Heart right ventricle (tissue), 16 donors: ENCODE results near the gene NUDT8. TPM values are rescaled to one million over a fixed set of nuclear protein-coding genes. Genes with fewer than 3 reads are reported as not detected.
"Not testable (repeated sequence)": the region's sequence is repeated elsewhere in the genome, so short reads cannot be mapped to it uniquely, and the experiment has no call there.

ENCODE experiments used
- ATAC-seq, 8 donors: fragments of 200-7000 bp; cut with Tn5 transposase; one replicate each; pipeline ENCODE4 v1.9.1; 2020; ENCODE audit warnings: mild to moderate bottlenecking in 8 of 8, moderate library complexity in 8 of 8, moderate number of reproducible peaks in 1 of 8
- DNase-seq, 2 donors: peaks; one replicate each; pipeline ENCODE4 v3.0.0-alpha.2; 2020
- H3K27ac ChIP-seq, 10 donors: fragments of 200-600 bp; sonication (generic) in 2 of 10; one replicate each; pipeline versions ENCODE4 v1.5.0 to v1.8.0; 2020 to 2022; ENCODE audit warnings: mild to moderate bottlenecking in 3 of 10
- H3K27me3 ChIP-seq, 7 donors: fragments of 200-600 bp; one replicate each; pipeline ENCODE4 v1.8.0; 2021 to 2022; ENCODE audit warnings: mild to moderate bottlenecking in 2 of 7
- H3K36me3 ChIP-seq, 9 donors: fragments of 200-600 bp; sonication (generic) in 1 of 9; one replicate each; pipeline versions ENCODE4 v1.5.0 to v1.8.0; 2020 to 2022; ENCODE audit warnings: mild to moderate bottlenecking in 2 of 9
- H3K4me1 ChIP-seq, 9 donors: fragments of 200-600 bp; sonication (generic) in 1 of 9; one replicate each; pipeline versions ENCODE4 v1.5.0 to v1.8.0; 2020 to 2022; ENCODE audit warnings: mild to moderate bottlenecking in 4 of 9
- H3K4me3 ChIP-seq, 10 donors: fragments of 200-600 bp; sonication (generic) in 2 of 10; one replicate each; pipeline versions ENCODE4 v1.5.0 to v1.8.0; 2020 to 2022; ENCODE audit warnings: mild to moderate bottlenecking in 7 of 10, moderate library complexity in 2 of 10
- H3K9me3 ChIP-seq, 11 donors: fragments of 200-600 bp in 10 of 11; sonication (generic) in 2 of 11; one replicate each; pipeline versions ENCODE4 v1.5.0 to v1.8.0; 2013 to 2022; ENCODE audit warnings: mild to moderate bottlenecking in 2 of 11, control low read depth in 1 of 11, moderate library complexity in 1 of 11
- WGBS, 2 donors: extraction: QIAGEN DNeasy Blood & Tissue Kit; methylation state at CpG; one replicate each; pipeline ENCODE4 v1.1.7; 2013; ENCODE audit warnings: inconsistent platforms in 1 of 2; 5-methylcytosine and 5-hydroxymethylcytosine counted together
- intact Hi-C, 10 donors: fragments of 100-400 bp; cut with DNase I; formaldehyde crosslinking; loops; one replicate each; pipeline versions ENCODE4 v1.11.1 to v1.14.2; 2022
- polyA plus RNA-seq, 2 donors: library from polyadenylated mRNA; stranded (reverse); fragments of 200-250 nt; gene quantifications; one replicate each; pipeline ENCODE4 v1.2.3, GENCODE V29; 2013
- total RNA-seq, 10 donors: library from RNA; stranded (reverse); fragmentation: NEBNext Ultra II Directional in 3 of 10; extraction: Animal tissue kit (Norgen Biotek cat#: 25700) in 3 of 10; gene quantifications; one replicate each; pipeline versions ENCODE4 v1.2.1 to v1.2.4, GENCODE V29; 2021 to 2023
- TF ChIP-seq, protein P1 (sequence below), 9 donors: fragments of 200-600 bp; sonication (generic) in 2 of 9; IDR thresholded peaks; one replicate each; pipeline versions ENCODE4 v1.5.0 to v1.8.0; 2021 to 2022; ENCODE audit warnings: antibody characterized with exemption in 9 of 9, mild to moderate bottlenecking in 5 of 9, moderate library complexity in 1 of 9
- donor health status: Arrhythmogenic right ventricular cardiomyopathy.
- donor health status: ischemic (EF 13 %, LVEDD 7.1; RV severe dilation, severe dysfunction).
- donor health status: healthy with polysubstance abuse.
- donor health status: DM: no; HTN: yes; CAD: no.
- donor health status: DM: no; HTN: no; CAD: no.
- donor health status: ischemic (EF 25% LVEDD 6.9; RV normal size, moderate dysfunction).
- donor health status: ischemic (EF 25% LVEDD 5.7; RV mildly dilated, moderate dysfunction).
- donor health status: healthy.
- donor health status: DM: yes; HTN: yes; CAD: no.
- donor health status: Ischemic cardiomyopathy.
- donor health status: ischemic (EF 35%, LVEDD 5.7; RV mildly dilated, moderate dysfunction).
- donor health status: nonischemic (EF 11% LVEDD 7.7; RV severe dilation, severe dysfunction).
- donor health status: DM: yes; HTN: yes; CAD: no.
- donor health status: PGD.
- donor health status: ischemic (EF 29% LVEDD 5.4; RV normal size, mild dysfunction).
- donor health status: nonischemic (EF 23%, LVEDD 6.1; RV moderate dilation, normal function).

Gene NUDT8
- total and polyA plus RNA-seq, 12 donors, result 40.5 to 107 (median 51.7) TPM

DNA sequence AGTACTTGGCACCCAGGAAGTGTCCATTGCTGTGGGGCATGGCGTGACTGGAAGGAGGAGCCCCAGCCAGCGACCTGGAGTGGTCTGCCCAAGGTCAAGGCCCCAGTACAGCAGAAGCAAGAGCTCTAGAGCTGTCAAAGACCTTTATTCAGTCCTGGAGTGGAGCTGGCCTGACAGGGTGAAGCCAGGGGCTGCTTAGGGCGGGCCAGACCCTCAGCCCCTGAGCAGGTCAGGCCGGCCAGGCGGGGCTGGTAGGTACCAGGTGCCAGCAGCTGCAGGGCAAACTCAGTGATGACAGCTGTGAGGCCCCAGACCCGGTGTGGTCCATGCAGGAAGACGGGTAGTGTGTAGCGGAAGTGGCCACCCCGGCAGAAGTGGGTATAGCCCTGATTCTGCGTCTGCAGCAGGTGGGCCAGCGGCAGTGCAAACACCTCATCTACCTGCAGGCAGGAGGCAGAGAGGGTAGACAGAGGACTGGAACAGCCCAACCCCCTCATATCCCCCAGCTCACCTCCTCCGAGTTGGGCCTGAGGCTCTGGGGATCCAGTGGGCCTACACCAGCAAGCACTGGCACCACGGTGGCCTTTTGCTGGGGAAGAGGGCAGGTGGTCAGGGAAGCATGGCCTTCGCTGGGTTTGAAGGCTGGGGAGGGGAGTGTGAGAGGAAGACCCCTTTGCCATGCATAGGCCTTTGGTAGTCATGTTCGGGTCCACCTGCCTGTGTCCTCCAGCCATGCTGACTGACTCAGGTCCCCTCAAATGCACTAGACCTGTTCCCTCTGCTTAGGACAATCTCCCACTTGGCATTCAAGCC lies 1.7 kb downstream of the NUDT8 start:
- Histone ChIP-seq H3K36me3 (no peaks in the 10 kb centered on the region), H3K27me3 (no peaks in the 10 kb centered on the region), H3K27ac (peak overlapping the region in 3 of 10 donors; percentile 58 to 98 (median 95)), H3K4me1 (peaks cover 0 to 30% (median 19%) of the 10 kb centered on the region in 9 donors), H3K4me3 (no peak overlapping the region), H3K9me3 (no peaks in the 10 kb centered on the region)
- TF ChIP-seq, protein P1, sequence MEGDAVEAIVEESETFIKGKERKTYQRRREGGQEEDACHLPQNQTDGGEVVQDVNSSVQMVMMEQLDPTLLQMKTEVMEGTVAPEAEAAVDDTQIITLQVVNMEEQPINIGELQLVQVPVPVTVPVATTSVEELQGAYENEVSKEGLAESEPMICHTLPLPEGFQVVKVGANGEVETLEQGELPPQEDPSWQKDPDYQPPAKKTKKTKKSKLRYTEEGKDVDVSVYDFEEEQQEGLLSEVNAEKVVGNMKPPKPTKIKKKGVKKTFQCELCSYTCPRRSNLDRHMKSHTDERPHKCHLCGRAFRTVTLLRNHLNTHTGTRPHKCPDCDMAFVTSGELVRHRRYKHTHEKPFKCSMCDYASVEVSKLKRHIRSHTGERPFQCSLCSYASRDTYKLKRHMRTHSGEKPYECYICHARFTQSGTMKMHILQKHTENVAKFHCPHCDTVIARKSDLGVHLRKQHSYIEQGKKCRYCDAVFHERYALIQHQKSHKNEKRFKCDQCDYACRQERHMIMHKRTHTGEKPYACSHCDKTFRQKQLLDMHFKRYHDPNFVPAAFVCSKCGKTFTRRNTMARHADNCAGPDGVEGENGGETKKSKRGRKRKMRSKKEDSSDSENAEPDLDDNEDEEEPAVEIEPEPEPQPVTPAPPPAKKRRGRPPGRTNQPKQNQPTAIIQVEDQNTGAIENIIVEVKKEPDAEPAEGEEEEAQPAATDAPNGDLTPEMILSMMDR (IDR thresholded peaks at IDR 0.05), result no peak
- 89 to 92% methylated on average over 15 of the region's 15 CpGs for whole genome bisulfite sequencing, 2 donors
- intact Hi-C loops, result loop anchor here in 1 of 10 donors (2.0 kb wide), 1 partner anchor 31 kb away; no protein-coding TSS in a partner anchor
- no peak for ATAC-seq
- peak in 1 of 2 donors; percentile 14 for DNase-seq

DNA sequence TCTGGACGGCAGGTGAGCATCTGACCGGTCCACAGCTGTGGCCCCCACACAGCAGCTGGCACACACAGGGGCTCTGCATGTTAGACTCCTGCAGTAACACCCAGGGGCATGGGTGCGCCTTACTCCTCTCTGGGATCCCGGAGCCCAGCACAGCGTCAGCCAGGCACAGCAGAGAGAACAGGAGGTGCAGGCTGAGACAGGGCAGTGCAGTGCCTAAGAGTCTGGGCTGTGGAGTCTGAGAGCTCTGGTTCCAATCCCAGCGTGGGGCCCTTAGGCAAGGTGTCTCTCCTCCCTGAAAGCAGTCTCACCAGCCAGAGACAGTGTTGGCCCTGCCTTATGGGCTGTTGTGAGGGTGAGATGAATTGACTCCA lies 2.3 kb downstream of the NUDT8 start:
- H3K4me1 ChIP-seq, result peaks cover 0 to 30% (median 19%) of the 10 kb centered on the region in 9 donors
- ATAC-seq (no peak), DNase-seq (peak in 1 of 2 donors; percentile 14)
- H3K4me3 ChIP-seq, result no peak overlapping the region
- H3K27me3 ChIP-seq, result no peaks in the 10 kb centered on the region
- no peaks in the 10 kb centered on the region for H3K36me3 ChIP-seq
- intact Hi-C loops, result no loop called here
- no peaks in the 10 kb centered on the region for H3K9me3 ChIP-seq
- WGBS, 2 donors, result 89 to 90% methylated on average over 6 of the region's 6 CpGs
- H3K27ac ChIP-seq, result peak overlapping the region in 2 of 10 donors; percentile 58 to 95
- TF ChIP-seq, protein P1 (IDR thresholded peaks at IDR 0.05), result no peak

DNA sequence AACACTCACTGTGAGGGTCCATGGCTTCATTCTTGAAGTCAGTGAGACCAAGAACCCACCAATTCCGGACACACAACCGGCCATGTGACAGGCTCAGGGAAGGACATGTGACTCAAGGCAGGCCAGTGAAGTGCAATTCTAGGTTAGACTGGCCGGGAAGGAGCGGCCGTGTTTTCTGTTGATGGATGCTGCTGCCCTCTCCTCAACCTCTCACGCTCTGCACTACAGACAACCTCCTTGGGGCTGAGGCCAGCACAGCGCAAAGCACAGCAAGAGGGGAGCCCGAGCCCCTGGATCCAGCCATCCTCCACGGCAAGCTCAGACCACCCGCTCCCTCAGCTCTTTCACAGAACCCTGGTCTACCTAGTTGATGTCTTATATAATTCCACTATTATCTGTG lies 2.8 kb downstream of the NUDT8 start:
- peak in 1 of 2 donors; percentile 4 for DNase-seq

DNA sequence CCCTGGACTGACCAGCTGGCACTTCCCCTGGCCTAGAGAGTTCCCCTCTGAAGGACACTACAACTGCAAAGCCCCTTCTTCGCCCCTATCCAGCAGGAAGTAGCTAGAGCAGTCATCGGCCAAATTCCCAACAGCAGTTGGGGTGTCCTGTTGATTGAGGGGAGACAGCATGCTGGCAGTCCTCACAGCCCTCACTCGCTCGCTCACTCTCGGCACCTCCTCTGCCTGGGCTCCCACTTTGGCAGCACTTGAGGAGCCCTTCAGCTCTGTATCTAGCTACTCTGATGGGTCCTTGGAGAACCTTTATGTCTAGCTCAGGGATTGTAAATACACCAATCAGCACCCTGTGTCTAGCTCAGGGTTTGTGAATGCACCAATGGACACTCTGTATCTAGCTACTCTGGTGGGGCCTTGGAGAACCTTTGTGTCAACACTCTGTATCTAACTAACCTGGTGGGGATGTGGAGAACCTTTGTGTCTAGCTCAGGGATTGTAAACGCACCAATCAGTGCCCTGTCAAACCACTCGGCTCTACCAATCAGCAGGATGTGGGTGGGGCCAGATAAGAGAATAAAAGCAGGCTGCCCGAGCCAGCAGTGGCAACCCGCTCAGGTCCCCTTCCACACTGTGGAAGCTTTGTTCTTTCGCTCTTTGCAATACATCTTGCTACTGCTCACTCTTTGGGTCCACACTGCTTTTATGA lies 3.5 kb downstream of the NUDT8 start:
- intact Hi-C loops, result not testable (repeated sequence)

More for the DNA sequence above, 2.8 kb downstream of the NUDT8 start:
- Histone ChIP-seq H3K9me3 (no peaks in the 10 kb centered on the region), H3K4me1 (peaks cover 0 to 30% (median 19%) of the 10 kb centered on the region in 9 donors), H3K36me3 (no peaks in the 10 kb centered on the region), H3K27ac (no peak overlapping the region), H3K27me3 (no peaks in the 10 kb centered on the region), H3K4me3 (no peak overlapping the region)
- TF ChIP-seq, protein P1 (IDR thresholded peaks at IDR 0.05), result no peak
- ATAC-seq, result no peak
- 92 to 96% methylated on average over 10 of the region's 10 CpGs for WGBS, 2 donors
- intact Hi-C loops, result no loop called here

DNA sequence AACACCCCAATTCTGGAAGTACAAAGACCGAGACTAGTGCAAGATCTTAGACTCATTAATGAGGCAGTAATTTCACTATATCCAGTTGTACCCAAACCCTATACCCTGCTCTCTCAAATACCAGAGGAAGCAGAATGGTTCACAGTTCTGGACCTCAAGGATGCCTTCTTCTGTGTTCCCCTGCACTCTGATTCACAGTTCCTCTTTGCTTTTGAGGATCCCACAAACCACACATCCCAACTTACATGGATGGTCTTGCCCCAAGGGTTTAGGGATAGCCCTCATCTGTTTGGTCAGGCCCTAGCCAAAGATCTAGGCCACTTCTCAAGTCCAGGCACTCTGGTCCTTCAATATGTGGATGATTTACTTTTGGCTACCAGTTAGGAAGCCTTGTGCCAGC lies 5.9 kb downstream of the NUDT8 start:
- H3K9me3 ChIP-seq, H3K4me3 ChIP-seq, intact Hi-C loops, DNase-seq, H3K36me3 ChIP-seq, H3K27ac ChIP-seq, ATAC-seq, H3K27me3 ChIP-seq: not testable (repeated sequence)
- 88 to 94% methylated on average over 1 of the region's 1 CpG for WGBS, 2 donors
- peaks cover 0 to 11% (median 4%) of the 10 kb centered on the region in 9 donors for H3K4me1 ChIP-seq

More for the DNA sequence above, 3.5 kb downstream of the NUDT8 start:
- 82 to 87% methylated on average over 10 of the region's 10 CpGs for WGBS, 2 donors
- H3K4me3 ChIP-seq, H3K9me3 ChIP-seq, ATAC-seq, DNase-seq, H3K27me3 ChIP-seq, H3K36me3 ChIP-seq, H3K27ac ChIP-seq: not testable (repeated sequence)
- peaks cover 0 to 26% (median 17%) of the 10 kb centered on the region in 9 donors for H3K4me1 ChIP-seq

DNA sequence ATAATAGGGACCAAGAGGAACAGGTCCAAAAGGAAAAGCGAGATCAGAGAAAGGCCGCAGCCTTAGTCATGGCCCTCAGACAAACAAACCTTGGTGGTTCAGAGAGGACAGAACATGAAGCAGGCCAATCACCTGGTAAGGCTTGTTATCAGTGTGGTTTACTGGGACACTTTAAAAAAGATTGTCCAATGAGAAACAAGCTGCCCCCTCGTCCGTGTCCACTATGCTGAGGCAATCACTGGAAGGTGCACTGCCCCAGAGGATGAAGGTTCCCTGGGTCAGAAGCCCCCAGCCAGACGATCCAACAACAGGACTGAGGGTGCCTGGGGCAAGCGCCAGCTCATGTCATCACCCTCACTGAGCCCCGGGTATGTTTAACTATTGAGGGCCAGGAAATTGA lies 6.8 kb downstream of the NUDT8 start:
- H3K36me3 ChIP-seq, ATAC-seq, H3K27me3 ChIP-seq, DNase-seq, H3K4me1 ChIP-seq, intact Hi-C loops, H3K9me3 ChIP-seq, H3K4me3 ChIP-seq: not testable (repeated sequence)
- peak overlapping the region in 1 of 10 donors; percentile 51 for H3K27ac ChIP-seq
- WGBS, 2 donors, result 26 to 54% methylated on average over 7 of the region's 7 CpGs

DNA sequence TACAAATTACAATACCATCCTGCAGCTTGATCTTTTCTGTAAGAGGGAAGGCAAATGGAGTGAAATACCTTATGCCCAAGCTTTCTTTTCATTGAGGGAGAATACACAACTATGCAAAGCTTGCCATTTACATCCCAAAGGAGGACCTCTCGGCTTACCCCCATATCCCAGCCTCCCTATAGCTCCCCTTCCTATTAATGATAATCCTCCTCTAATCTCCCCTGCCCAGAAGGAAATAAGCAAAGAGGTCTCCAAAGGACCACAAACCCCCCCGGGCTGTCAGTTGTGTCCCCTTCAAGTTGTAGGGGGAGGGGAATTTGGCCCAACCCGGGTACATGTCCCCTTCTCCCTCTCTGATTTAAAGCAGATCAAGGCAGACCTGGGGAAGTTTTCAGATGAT lies 7.8 kb downstream of the NUDT8 start:
- 56 to 61% methylated on average over 3 of the region's 3 CpGs for WGBS, 2 donors
- intact Hi-C loops, result not testable (repeated sequence)

DNA sequence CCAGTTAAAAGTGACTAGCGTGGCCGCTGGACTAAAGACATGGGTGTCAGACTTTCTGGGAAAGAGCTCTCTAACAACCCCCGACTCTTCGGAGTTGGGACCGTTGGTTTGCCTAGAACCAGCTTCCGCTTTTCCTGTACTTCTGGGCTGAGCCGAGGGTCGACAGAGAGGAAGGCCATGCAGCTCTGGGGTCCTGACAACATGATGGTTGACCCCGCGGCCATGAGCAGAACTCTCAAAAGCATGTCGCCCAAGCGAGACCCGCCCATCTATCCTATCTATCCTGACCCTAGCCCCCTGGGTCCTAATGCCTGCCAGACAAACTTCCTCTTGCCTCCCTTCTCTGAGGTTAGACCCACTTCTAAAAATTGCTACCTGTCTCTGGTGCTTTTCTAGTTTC lies 9.1 kb downstream of the NUDT8 start:
- H3K9me3 ChIP-seq, intact Hi-C loops, H3K36me3 ChIP-seq, DNase-seq, H3K4me3 ChIP-seq, ATAC-seq, H3K27me3 ChIP-seq, H3K27ac ChIP-seq: not testable (repeated sequence)
- H3K4me1 ChIP-seq, result peaks cover 0 to 20% (median 7%) of the 10 kb centered on the region in 9 donors
- 86 to 90% methylated on average over 13 of the region's 13 CpGs for WGBS, 2 donors

More for the DNA sequence above, 7.8 kb downstream of the NUDT8 start:
- not testable (repeated sequence) for H3K36me3 ChIP-seq, H3K27ac ChIP-seq, DNase-seq, ATAC-seq, H3K9me3 ChIP-seq, H3K4me3 ChIP-seq, H3K4me1 ChIP-seq, H3K27me3 ChIP-seq
